Measurements from ENCODE around the gene B4GALNT2. TPM values are rescaled to one million over a fixed set of nuclear protein-coding genes. Genes with fewer than 3 reads are reported as not detected.

Gene B4GALNT2
- total and polyA plus RNA-seq, 2 of the 8 experiments (the other 6 are each of a cell fraction or from before 2014, with no cell fraction given): not detected

GRCh38 chr17:49196520-49196919 lies 64.0 kb downstream of the B4GALNT2 start (continued):
- TF ChIP-seq HDAC2 (IDR thresholded peaks at IDR 0.05; ENCODE audit: borderline replicate concordance in 1 of 2, low read depth in 2 of 2, low read length in 2 of 2) (no peak), YY1 (IDR thresholded peaks at IDR 0.05; ENCODE audit: low read depth, low read length) (no peak), ASH2L (IDR thresholded peaks at IDR 0.05; ENCODE audit: low read length) (no peak)
